Stimulated activated naive B cell treated with anti-CD40 and anti-IgM and Interleukin-4, amounts not matched to agents 10 μg/mL and 1 μg/mL and 100 μg/mL, for 72 hours (primary cell): ENCODE data around the gene MEGF10.
"Not testable (repeated sequence)": the region's sequence is repeated elsewhere in the genome, so short reads cannot be mapped to it uniquely, and the experiment has no call there.

Experiments used
- ATAC-seq, 2 donors: fragments of 150-1000 bp; cut with Tn5 transposase; replicated peaks; 2 replicates each; pipeline ENCODE4 v1.10.0; 2021; ENCODE audit warnings: moderate library complexity in 1 of 2
- DNase-seq: peaks from one replicate; pipeline ENCODE4 v3.0.0; 2021
- H3K27ac Mint-ChIP-seq: one replicate; pipeline ENCODE4 v1.8.0; 2022; ENCODE audit warnings: mild to moderate bottlenecking, mixed read lengths
- H3K27me3 Mint-ChIP-seq, 2 donors: one replicate each; pipeline ENCODE4 v1.8.0; 2022; ENCODE audit warnings: mixed read lengths in 2 of 2
- H3K36me3 Mint-ChIP-seq, 2 donors: one replicate each; pipeline ENCODE4 v1.8.0; 2022; ENCODE audit warnings: mixed read lengths in 2 of 2, mild to moderate bottlenecking in 1 of 2
- H3K4me1 Mint-ChIP-seq, 2 donors: one replicate each; pipeline ENCODE4 v1.8.0; 2022; ENCODE audit warnings: mixed read lengths in 2 of 2, mild to moderate bottlenecking in 1 of 2
- H3K4me3 Mint-ChIP-seq, 2 donors: one replicate each; pipeline ENCODE4 v1.8.0; 2022; ENCODE audit warnings: mild to moderate bottlenecking in 2 of 2, mixed read lengths in 2 of 2, moderate library complexity in 1 of 2
- H3K9me3 Mint-ChIP-seq, 2 donors: one replicate each; pipeline ENCODE4 v1.8.0; 2022; ENCODE audit warnings: mixed read lengths in 2 of 2, mild to moderate bottlenecking in 1 of 2

Gene MEGF10

DNA sequence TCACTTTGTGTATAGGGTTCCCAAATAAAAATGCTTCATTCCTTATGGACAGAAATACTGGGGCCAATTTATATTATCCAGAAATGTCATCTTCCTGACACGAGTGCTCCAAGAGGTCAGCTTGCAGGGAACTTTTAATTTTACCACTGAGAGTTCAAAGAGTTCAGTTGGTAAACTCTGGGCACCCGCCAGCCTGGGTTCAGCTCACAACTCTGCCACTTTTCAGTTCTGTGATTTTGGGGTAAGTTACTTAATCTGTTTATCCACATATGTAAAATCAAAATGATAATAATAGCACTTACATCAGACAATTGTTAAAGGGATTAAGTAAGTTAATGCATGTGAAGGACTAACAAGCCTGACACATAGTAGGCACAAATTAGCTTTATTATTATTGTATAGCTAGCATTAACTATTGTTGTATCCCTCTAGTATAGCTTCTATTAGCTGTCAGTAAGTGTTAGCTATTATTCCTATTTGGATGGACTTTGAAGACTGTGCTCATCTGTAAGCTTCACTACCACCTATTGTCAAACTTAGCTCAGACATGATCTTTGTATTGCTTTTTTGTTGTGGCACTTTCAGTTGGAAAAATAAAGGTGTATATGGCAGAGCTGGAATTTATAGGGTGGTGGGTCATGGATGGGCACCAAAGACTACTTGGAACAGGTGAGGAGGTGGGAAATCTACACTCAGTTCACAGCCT is 1.6 kb downstream of the MEGF10 start:
- ATAC-seq: no peak
- H3K4me1 Mint-ChIP-seq: peaks cover 11 to 21% of the 10 kb centered on the region in 2 donors
- no peak overlapping the region for H3K27ac Mint-ChIP-seq
- H3K27me3 Mint-ChIP-seq: peaks cover 60 to 88% of the 10 kb centered on the region in 2 donors
- peaks cover 0 to 6% of the 10 kb centered on the region in 2 donors for H3K9me3 Mint-ChIP-seq
- DNase-seq: no peak
- H3K4me3 Mint-ChIP-seq: no peak overlapping the region
- no peaks in the 10 kb centered on the region for H3K36me3 Mint-ChIP-seq

GRCh38 chr5:127293373-127293772 is 2.8 kb downstream of the MEGF10 start:
- H3K4me3 Mint-ChIP-seq: no peak overlapping the region
- ATAC-seq (no peak), DNase-seq (no peak)
- no peak overlapping the region for H3K27ac Mint-ChIP-seq
- peaks cover 0 to 3% of the 10 kb centered on the region in 2 donors for H3K9me3 Mint-ChIP-seq
- H3K27me3 Mint-ChIP-seq: peaks cover 56 to 82% of the 10 kb centered on the region in 2 donors
- H3K36me3 Mint-ChIP-seq: no peaks in the 10 kb centered on the region
- peaks cover 11 to 21% of the 10 kb centered on the region in 2 donors for H3K4me1 Mint-ChIP-seq

- Mint-ChIP-seq H3K4me1 (peaks cover 11 to 17% of the 10 kb centered on the region in 2 donors), H3K4me3 (no peak overlapping the region), H3K27me3 (peaks cover 48 to 74% of the 10 kb centered on the region in 2 donors), H3K27ac (no peak overlapping the region), H3K36me3 (no peaks in the 10 kb centered on the region), H3K9me3 (no peaks in the 10 kb centered on the region)
- no peak for ATAC-seq
- no peak for DNase-seq
Observed at GRCh38 chr5:127294829-127295228, 4.2 kb downstream of the MEGF10 start.

DNA sequence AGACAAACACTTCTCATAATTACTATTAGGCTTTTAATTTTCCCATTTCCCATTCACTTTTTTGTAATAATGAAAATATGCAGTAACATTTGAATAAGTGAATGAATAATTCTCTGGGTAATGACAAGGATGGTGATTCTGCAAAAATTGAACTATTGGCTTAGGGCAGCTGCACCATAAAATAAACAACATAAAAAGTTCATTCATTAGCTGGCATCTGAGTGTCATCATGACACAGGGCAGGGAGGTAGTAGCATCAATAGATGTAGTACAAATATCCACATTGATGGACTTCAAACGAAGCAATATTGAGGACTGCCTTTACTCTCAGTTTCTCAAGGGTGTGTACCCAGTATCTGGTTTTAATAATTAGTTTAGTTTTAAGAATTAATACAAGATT is 4.9 kb downstream of the MEGF10 start:
- DNase-seq (no peak), ATAC-seq (no peak)
- Mint-ChIP-seq H3K36me3 (no peaks in the 10 kb centered on the region), H3K4me1 (peaks cover 6 to 11% of the 10 kb centered on the region in 2 donors), H3K27ac (no peak overlapping the region), H3K9me3 (no peaks in the 10 kb centered on the region), H3K4me3 (no peak overlapping the region), H3K27me3 (peaks cover 44 to 68% of the 10 kb centered on the region in 2 donors)

GRCh38 chr5:127296321-127296720 is 5.7 kb downstream of the MEGF10 start:
- Mint-ChIP-seq H3K27me3 (peaks cover 36 to 59% of the 10 kb centered on the region in 2 donors), H3K27ac (no peak overlapping the region), H3K9me3 (no peaks in the 10 kb centered on the region), H3K36me3 (no peaks in the 10 kb centered on the region), H3K4me3 (no peak overlapping the region), H3K4me1 (peaks cover 0 to 2% of the 10 kb centered on the region in 2 donors)
- DNase-seq (no peak), ATAC-seq (no peak)

GRCh38 chr5:127296894-127297293 is 6.3 kb downstream of the MEGF10 start:
- H3K36me3 Mint-ChIP-seq, ATAC-seq, H3K27ac Mint-ChIP-seq, DNase-seq, H3K9me3 Mint-ChIP-seq, H3K4me1 Mint-ChIP-seq, H3K4me3 Mint-ChIP-seq: not testable (repeated sequence)
- H3K27me3 Mint-ChIP-seq: peaks cover 31 to 53% of the 10 kb centered on the region in 2 donors

GRCh38 chr5:127297348-127298035 is 6.9 kb downstream of the MEGF10 start:
- H3K27me3 Mint-ChIP-seq: peaks cover 32 to 47% of the 10 kb centered on the region in 2 donors
- H3K4me1 Mint-ChIP-seq: no peaks in the 10 kb centered on the region
- DNase-seq: no peak
- no peak overlapping the region for H3K4me3 Mint-ChIP-seq
- H3K36me3 Mint-ChIP-seq: no peaks in the 10 kb centered on the region
- no peaks in the 10 kb centered on the region for H3K9me3 Mint-ChIP-seq
- no peak for ATAC-seq
- H3K27ac Mint-ChIP-seq: no peak overlapping the region

DNA sequence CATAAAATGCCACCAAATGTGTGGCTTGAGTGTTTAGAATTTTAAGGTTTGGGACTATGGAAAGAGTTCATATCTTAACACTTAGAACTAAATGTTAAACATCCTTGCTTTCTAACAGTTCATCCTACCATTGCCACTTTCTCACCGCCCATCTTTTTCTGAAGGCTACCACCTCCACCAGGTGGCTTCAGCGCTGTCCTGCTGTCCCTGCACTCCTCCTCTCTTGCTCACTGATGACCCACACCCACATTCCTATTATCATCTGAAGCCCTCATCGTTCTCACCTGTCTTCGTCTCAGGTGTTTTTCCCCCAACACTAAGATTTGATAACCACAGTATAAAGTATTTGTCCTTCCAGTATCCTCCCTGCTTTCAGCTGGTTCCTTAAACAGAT is 7.4 kb downstream of the MEGF10 start:
- Mint-ChIP-seq H3K9me3 (no peaks in the 10 kb centered on the region), H3K4me1 (no peaks in the 10 kb centered on the region), H3K27ac (no peak overlapping the region), H3K4me3 (no peak overlapping the region), H3K36me3 (no peaks in the 10 kb centered on the region), H3K27me3 (peaks cover 36 to 42% of the 10 kb centered on the region in 2 donors)
- ATAC-seq: no peak
- DNase-seq: no peak

DNA sequence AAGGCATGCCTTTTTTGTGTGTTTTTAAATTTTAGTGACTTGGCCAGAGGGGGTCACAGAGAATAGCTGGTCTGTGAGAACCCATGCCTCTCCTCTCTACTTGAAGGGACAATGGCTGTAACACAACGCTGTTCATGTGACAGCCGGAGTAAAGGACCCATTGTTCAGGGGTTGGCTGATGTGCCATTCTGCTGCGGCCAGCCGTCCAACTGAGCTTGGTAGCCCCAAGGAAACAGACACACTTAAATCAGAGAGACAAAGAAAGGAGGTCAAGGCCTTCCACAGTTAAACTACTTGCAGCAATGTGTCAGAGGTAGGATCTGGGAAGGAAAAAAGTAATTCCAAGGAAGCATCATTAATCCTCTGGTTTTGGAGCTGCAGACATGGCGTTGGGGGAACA is 8.1 kb downstream of the MEGF10 start:
- no peak overlapping the region for H3K27ac Mint-ChIP-seq

DNA sequence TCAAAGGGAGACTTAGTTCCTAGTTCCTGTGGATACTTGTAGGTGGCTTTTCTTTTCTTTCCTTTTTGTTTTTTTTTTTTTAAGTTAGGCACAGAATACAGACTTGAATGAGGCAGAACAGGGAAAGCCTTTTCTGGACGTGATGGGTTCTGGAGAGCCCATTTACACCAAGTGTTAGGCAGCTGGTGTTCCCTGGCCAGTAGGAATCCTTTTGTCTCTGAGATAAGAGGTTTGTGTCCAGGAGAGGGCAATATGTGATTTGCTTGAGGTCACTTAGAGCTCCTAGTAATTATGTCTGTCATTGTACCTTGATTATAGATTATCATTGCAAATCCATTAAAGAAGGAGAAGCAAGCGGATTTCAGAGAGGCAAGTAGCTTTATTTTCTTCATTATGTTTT is 9.1 kb downstream of the MEGF10 start:
- H3K27ac Mint-ChIP-seq: no peak overlapping the region
- DNase-seq (no peak), ATAC-seq (no peak)
- H3K4me3 Mint-ChIP-seq: no peak overlapping the region
- H3K36me3 Mint-ChIP-seq: no peaks in the 10 kb centered on the region
- H3K9me3 Mint-ChIP-seq: no peaks in the 10 kb centered on the region
- H3K27me3 Mint-ChIP-seq: peaks cover 25 to 27% of the 10 kb centered on the region in 2 donors
- no peaks in the 10 kb centered on the region for H3K4me1 Mint-ChIP-seq

More for the DNA sequence above, 8.1 kb downstream of the MEGF10 start:
- no peak overlapping the region for H3K4me3 Mint-ChIP-seq
- ATAC-seq (no peak), DNase-seq (no peak)
- no peaks in the 10 kb centered on the region for H3K36me3 Mint-ChIP-seq
- H3K4me1 Mint-ChIP-seq: no peaks in the 10 kb centered on the region
- H3K27me3 Mint-ChIP-seq: peaks cover 32 to 36% of the 10 kb centered on the region in 2 donors
- no peaks in the 10 kb centered on the region for H3K9me3 Mint-ChIP-seq

- H3K27ac Mint-ChIP-seq: no peak overlapping the region
- no peaks in the 10 kb centered on the region for H3K36me3 Mint-ChIP-seq
- ATAC-seq (no peak), DNase-seq (no peak)
- no peaks in the 10 kb centered on the region for H3K4me1 Mint-ChIP-seq
- H3K27me3 Mint-ChIP-seq: peaks cover 12 to 18% of the 10 kb centered on the region in 2 donors
- no peak overlapping the region for H3K4me3 Mint-ChIP-seq
- H3K9me3 Mint-ChIP-seq: no peaks in the 10 kb centered on the region
Observed at GRCh38 chr5:127302509-127302908, 11.9 kb downstream of the MEGF10 start.

DNA sequence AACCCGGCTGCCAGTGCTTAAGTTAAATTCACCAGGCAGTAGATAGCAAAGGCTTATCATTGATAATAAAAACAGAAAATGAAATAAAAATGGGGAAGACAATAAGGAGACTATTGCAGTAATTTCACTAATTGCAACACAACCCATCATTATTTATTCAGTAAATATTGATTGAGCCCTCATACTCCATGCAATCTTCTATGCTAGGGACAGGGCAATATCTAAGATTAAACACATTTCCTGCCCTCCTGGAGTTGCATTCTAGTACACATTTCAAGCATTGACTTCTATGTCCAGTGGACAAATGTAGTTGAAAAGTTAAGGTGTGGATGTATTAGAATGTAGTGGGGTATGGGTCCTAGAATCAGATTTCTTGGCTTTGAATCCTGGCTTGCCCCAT is 12.8 kb downstream of the MEGF10 start:
- no peak overlapping the region for H3K27ac Mint-ChIP-seq
- H3K4me1 Mint-ChIP-seq: no peaks in the 10 kb centered on the region
- peaks cover 0 to 2% of the 10 kb centered on the region in 2 donors for H3K36me3 Mint-ChIP-seq
- DNase-seq (no peak), ATAC-seq (no peak)
- H3K4me3 Mint-ChIP-seq: no peak overlapping the region
- H3K27me3 Mint-ChIP-seq: peaks cover 6 to 13% of the 10 kb centered on the region in 2 donors
- no peaks in the 10 kb centered on the region for H3K9me3 Mint-ChIP-seq

- DNase-seq (no peak), ATAC-seq (no peak)
- peaks cover 0 to 2% of the 10 kb centered on the region in 2 donors for H3K36me3 Mint-ChIP-seq
- peaks cover 5% of the 10 kb centered on the region in 2 donors for H3K27me3 Mint-ChIP-seq
- no peaks in the 10 kb centered on the region for H3K4me1 Mint-ChIP-seq
- no peaks in the 10 kb centered on the region for H3K9me3 Mint-ChIP-seq
- H3K4me3 Mint-ChIP-seq: no peak overlapping the region
- no peak overlapping the region for H3K27ac Mint-ChIP-seq
Observed at GRCh38 chr5:127305493-127305892, 14.9 kb downstream of the MEGF10 start.

DNA sequence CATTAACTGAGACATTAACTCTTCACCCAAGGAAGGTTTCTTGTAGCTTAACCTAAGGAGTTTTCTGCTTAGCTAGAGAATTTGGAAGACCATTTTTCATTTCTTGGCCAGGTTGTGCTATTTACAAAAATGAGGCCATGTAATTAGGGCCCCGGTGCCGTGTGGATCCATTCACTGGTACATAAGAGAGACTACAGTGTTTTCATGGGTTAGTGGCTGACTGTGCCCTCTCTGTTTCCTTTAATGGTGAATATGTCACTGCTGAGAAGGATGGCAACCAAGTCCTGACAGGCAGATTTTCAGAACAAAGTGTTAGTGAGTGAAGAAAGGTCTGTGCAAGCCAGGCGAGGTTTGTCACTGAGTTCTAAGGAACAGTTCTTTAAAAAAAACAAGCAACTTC is 15.4 kb downstream of the MEGF10 start:
- Mint-ChIP-seq H3K27me3 (peaks cover 5% of the 10 kb centered on the region in 2 donors), H3K4me3 (no peak overlapping the region), H3K9me3 (no peaks in the 10 kb centered on the region), H3K27ac (no peak overlapping the region), H3K36me3 (peaks cover 0 to 2% of the 10 kb centered on the region in 2 donors), H3K4me1 (no peaks in the 10 kb centered on the region)
- DNase-seq: no peak
- ATAC-seq: no peak

GRCh38 chr5:127306647-127307046 is 16.1 kb downstream of the MEGF10 start:
- no peak overlapping the region for H3K4me3 Mint-ChIP-seq
- ATAC-seq: no peak
- peaks cover 0 to 2% of the 10 kb centered on the region in 2 donors for H3K36me3 Mint-ChIP-seq
- peaks cover 5% of the 10 kb centered on the region in 2 donors for H3K27me3 Mint-ChIP-seq
- no peaks in the 10 kb centered on the region for H3K9me3 Mint-ChIP-seq
- H3K4me1 Mint-ChIP-seq: no peaks in the 10 kb centered on the region
- DNase-seq: no peak
- H3K27ac Mint-ChIP-seq: no peak overlapping the region
